Parathyroid adenoma (tissue), 2 donors: ENCODE data around the gene RNF17.
"Not testable (repeated sequence)": the region's sequence is repeated elsewhere in the genome, so short reads cannot be mapped to it uniquely, and the experiment has no call there.

Experiments used
- H2AFZ ChIP-seq: fragments of 300-600 bp; sonication (generic); one replicate; pipeline ENCODE4 v1.7.0; 2017; ENCODE audit warnings: antibody characterized with exemption, mild to moderate bottlenecking
- H3K27ac ChIP-seq: fragments of 300-600 bp; sonication (generic); one replicate; pipeline ENCODE4 v1.7.0; 2017
- H3K27me3 ChIP-seq: fragments of 300-600 bp; sonication (generic); one replicate; pipeline ENCODE4 v1.7.0; 2017; ENCODE audit warnings: low read length; ENCODE audit not compliant: control insufficient read depth, insufficient read depth
- H3K36me3 ChIP-seq: fragments of 300-600 bp; sonication (generic); one replicate; pipeline ENCODE4 v1.7.0; 2017; ENCODE audit warnings: low read length; ENCODE audit not compliant: control insufficient read depth, insufficient read depth
- H3K4me1 ChIP-seq: fragments of 300-600 bp; sonication (generic); one replicate; pipeline ENCODE4 v1.7.0; 2017; ENCODE audit warnings: control low read depth
- H3K4me2 ChIP-seq: fragments of 300-600 bp; sonication (generic); one replicate; pipeline ENCODE4 v1.7.0; 2017; ENCODE audit warnings: low read length
- H3K4me3 ChIP-seq: fragments of 300-600 bp; sonication (generic); one replicate; pipeline ENCODE4 v1.7.0; 2017; ENCODE audit warnings: low read depth, low read length
- H3K79me2 ChIP-seq: fragments of 300-600 bp; sonication (generic); one replicate; pipeline ENCODE4 v1.7.0; 2017; ENCODE audit warnings: control low read depth
- H3K9ac ChIP-seq: fragments of 300-600 bp; sonication (generic); one replicate; pipeline ENCODE4 v1.7.0; 2017; ENCODE audit warnings: mild to moderate bottlenecking
- H3K9me3 ChIP-seq: fragments of 300-600 bp; sonication (generic); one replicate; pipeline ENCODE4 v1.7.0; 2017; ENCODE audit warnings: low read length; ENCODE audit not compliant: control insufficient read depth
- TF ChIP-seq, protein P1 (sequence below): fragments of 300-600 bp; sonication (generic); IDR thresholded peaks from one replicate; pipeline ENCODE4 v1.7.0; 2017; ENCODE audit warnings: antibody characterized with exemption, mild to moderate bottlenecking
- donor health status: primary hyperparathyroidism.

RNF17 gene

GRCh38 chr13:24827799-24828198 lies 63.8 kb downstream of the RNF17 start:
- TF ChIP-seq, protein P1, sequence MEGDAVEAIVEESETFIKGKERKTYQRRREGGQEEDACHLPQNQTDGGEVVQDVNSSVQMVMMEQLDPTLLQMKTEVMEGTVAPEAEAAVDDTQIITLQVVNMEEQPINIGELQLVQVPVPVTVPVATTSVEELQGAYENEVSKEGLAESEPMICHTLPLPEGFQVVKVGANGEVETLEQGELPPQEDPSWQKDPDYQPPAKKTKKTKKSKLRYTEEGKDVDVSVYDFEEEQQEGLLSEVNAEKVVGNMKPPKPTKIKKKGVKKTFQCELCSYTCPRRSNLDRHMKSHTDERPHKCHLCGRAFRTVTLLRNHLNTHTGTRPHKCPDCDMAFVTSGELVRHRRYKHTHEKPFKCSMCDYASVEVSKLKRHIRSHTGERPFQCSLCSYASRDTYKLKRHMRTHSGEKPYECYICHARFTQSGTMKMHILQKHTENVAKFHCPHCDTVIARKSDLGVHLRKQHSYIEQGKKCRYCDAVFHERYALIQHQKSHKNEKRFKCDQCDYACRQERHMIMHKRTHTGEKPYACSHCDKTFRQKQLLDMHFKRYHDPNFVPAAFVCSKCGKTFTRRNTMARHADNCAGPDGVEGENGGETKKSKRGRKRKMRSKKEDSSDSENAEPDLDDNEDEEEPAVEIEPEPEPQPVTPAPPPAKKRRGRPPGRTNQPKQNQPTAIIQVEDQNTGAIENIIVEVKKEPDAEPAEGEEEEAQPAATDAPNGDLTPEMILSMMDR = no peak
- no peak overlapping the region for H3K27ac ChIP-seq
- H3K36me3 ChIP-seq = no peaks in the 10 kb centered on the region

DNA sequence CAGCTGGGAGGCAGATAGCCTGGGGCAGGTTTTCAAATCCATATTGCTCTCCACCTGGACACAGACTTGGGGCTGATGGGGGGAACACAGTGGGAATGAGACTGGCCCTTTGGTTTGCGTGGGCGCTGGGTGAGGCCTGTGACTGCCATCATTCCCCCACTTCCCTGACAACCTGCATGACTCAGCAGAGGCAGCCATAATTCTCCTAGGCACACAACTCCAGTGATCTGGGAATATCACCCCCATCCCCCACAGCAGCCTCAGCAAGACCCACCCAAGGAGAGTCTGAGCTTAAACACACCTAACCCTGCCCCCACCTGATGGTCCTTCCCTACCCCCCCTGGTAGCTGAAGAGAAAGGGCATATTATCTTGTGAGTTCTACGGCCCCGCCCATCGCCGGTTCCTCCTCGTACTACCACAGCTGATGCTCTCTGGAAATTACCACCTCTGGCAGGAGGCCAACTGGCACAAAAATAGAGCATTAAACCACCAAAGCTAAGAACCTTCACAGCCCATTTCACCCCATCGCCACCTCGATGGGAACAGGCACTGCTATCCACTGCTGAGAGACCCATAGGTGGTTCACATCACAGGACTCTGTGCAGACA lies 71.0 kb downstream of the RNF17 start:
- Histone ChIP-seq H3K4me3 (no peak overlapping the region), H3K27ac (no peak overlapping the region), H2AFZ (no peak overlapping the region), H3K4me2 (no peak overlapping the region), H3K9ac (no peak overlapping the region), H3K9me3 (no peaks in the 10 kb centered on the region), H3K4me1 (no peaks in the 10 kb centered on the region), H3K27me3 (no peaks in the 10 kb centered on the region), H3K36me3 (no peaks in the 10 kb centered on the region), H3K79me2 (no peaks in the 10 kb centered on the region)
- TF ChIP-seq, protein P1 = no peak

More at GRCh38 chr13:24827799-24828198, 63.8 kb downstream of the RNF17 start:
- H3K9ac ChIP-seq = no peak overlapping the region
- H3K79me2 ChIP-seq = no peaks in the 10 kb centered on the region
- no peak overlapping the region for H2AFZ ChIP-seq
- no peaks in the 10 kb centered on the region for H3K9me3 ChIP-seq
- H3K27me3 ChIP-seq = no peaks in the 10 kb centered on the region
- no peak overlapping the region for H3K4me2 ChIP-seq
- no peaks in the 10 kb centered on the region for H3K4me1 ChIP-seq
- no peak overlapping the region for H3K4me3 ChIP-seq

DNA sequence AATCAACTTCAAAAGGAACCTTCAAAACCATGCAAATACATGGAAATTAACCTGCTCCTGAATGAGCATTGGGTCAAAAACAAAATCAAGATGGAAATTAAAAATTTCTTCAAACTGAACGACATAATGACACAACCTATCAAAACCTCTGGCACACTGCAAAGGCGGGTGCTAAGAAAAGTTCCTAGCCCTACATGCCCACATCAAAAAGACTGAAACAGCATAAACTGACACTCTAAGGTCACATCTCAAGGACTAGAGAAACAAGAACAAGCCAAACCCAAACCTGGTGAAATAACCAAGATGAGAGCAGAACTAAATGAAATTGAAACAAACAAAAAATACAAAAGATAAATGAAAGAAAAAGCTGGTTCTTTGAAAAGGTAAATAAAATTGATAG lies 73.6 kb downstream of the RNF17 start:
- H3K9me3 ChIP-seq, H2AFZ ChIP-seq, H3K4me1 ChIP-seq, H3K9ac ChIP-seq, H3K27me3 ChIP-seq, H3K27ac ChIP-seq, H3K79me2 ChIP-seq, H3K36me3 ChIP-seq, H3K4me2 ChIP-seq, H3K4me3 ChIP-seq: not testable (repeated sequence)

DNA sequence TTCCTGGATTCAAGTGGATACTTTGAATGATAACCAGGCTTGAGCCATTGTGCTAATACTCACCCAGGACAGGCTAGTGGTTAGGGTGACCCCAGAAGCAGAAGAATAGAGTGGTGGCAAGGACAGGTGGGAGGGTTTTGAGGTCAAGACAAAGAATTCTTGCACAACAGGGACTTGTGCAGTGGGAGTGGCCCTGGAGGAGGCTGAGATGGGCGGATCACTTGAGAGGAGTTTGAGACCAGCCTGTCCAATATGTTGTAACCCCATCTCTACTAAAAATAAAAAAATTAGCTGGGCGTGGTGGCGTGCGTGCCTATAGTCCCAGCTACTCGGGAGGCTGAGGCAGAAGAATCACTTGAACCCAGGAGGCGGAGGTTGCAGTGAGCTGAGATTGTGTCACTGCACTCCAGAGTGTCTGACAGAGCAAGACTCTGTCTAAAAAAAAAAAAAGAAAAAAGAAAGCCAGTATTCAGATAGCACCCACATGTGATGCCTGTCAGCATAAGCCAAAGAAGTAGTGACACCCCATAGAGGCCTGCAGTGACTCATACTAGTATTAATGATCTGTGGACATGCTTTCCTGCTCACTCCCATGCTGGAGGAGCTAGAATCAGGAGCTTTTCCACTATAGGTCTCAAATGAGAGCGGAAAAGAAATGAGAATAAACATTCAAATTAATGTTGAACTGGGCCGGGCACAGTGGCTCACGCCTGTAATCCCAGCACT lies 78.7 kb downstream of the RNF17 start:
- Histone ChIP-seq H3K79me2 (no peaks in the 10 kb centered on the region), H3K4me2 (no peak overlapping the region), H2AFZ (no peak overlapping the region), H3K9me3 (no peaks in the 10 kb centered on the region), H3K27me3 (no peaks in the 10 kb centered on the region), H3K4me1 (no peaks in the 10 kb centered on the region), H3K9ac (no peak overlapping the region), H3K36me3 (no peaks in the 10 kb centered on the region), H3K27ac (no peak overlapping the region), H3K4me3 (no peak overlapping the region)
- TF ChIP-seq, protein P1 = no peak

- H3K4me1 ChIP-seq = no peaks in the 10 kb centered on the region
- no peaks in the 10 kb centered on the region for H3K79me2 ChIP-seq
- no peaks in the 10 kb centered on the region for H3K36me3 ChIP-seq
- H3K4me3 ChIP-seq = no peak overlapping the region
- no peaks in the 10 kb centered on the region for H3K27me3 ChIP-seq
- no peak overlapping the region for H3K4me2 ChIP-seq
- no peaks in the 10 kb centered on the region for H3K9me3 ChIP-seq
- no peak overlapping the region for H3K27ac ChIP-seq
- no peak overlapping the region for H3K9ac ChIP-seq
- TF ChIP-seq, protein P1 = no peak
- no peak overlapping the region for H2AFZ ChIP-seq
Measured at GRCh38 chr13:24851546-24851945, 87.6 kb downstream of the RNF17 start.
